Upper lobe of left lung (tissue), 6 donors: Measurements from ENCODE around the gene SDK1. TPM values are rescaled to one million over a fixed set of nuclear protein-coding genes. Genes with fewer than 3 reads are reported as not detected.

Source experiments
- ATAC-seq, 2 donors: fragments of 200-7000 bp; cut with Tn5 transposase; one replicate each; pipeline ENCODE4 v1.9.1; 2022; ENCODE audit warnings: mild to moderate bottlenecking in 2 of 2, moderate library complexity in 2 of 2; ENCODE audit not compliant: low FRiP score in 2 of 2
- DNase-seq, 2 donors: peaks; one replicate each; pipeline ENCODE4 v3.0.0-alpha.2; 2019 to 2020
- H3K27ac ChIP-seq, 4 donors: fragments of 200-600 bp; sonication (generic); one replicate each; pipeline ENCODE4 v1.5.1; 2016 to 2019
- H3K27me3 ChIP-seq, 4 donors: fragments of 200-600 bp; sonication (generic); one replicate each; pipeline ENCODE4 v1.5.1; 2017 to 2019
- H3K36me3 ChIP-seq, 4 donors: fragments of 200-600 bp; sonication (generic); one replicate each; pipeline ENCODE4 v1.5.1; 2016 to 2019
- H3K4me1 ChIP-seq, 4 donors: fragments of 200-600 bp; sonication (generic); one replicate each; pipeline ENCODE4 v1.5.1; 2018 to 2019
- H3K4me3 ChIP-seq, 4 donors: fragments of 200-600 bp; sonication (generic); one replicate each; pipeline ENCODE4 v1.5.1; 2017 to 2019; ENCODE audit warnings: mild to moderate bottlenecking in 2 of 4, moderate library complexity in 1 of 4
- H3K9me3 ChIP-seq, 4 donors: fragments of 200-600 bp; sonication (generic); one replicate each; pipeline ENCODE4 v1.5.1; 2018 to 2019
- CTCF ChIP-seq, 6 experiments: fragments of 450-650 bp in 4 of 6; fragments of 200-600 bp in 2 of 6; sonication (generic) in 2 of 6; IDR thresholded peaks; one replicate each; pipeline ENCODE4 v1.5.1; 2016 to 2019; ENCODE audit warnings: antibody characterized with exemption in 6 of 6
- EP300 ChIP-seq, 4 donors: sonication (generic); formaldehyde crosslinking; IDR thresholded peaks; one replicate each; pipeline ENCODE4 v1.5.1; 2017; ENCODE audit warnings: antibody characterized with exemption in 4 of 4, control low read depth in 2 of 4
- POLR2A ChIP-seq, 4 donors: fragments of 450-650 bp; IDR thresholded peaks; one replicate each; pipeline ENCODE4 v1.5.1; 2016 to 2017; ENCODE audit warnings: antibody characterized with exemption in 4 of 4, mild to moderate bottlenecking in 2 of 4
- POLR2AphosphoS5 ChIP-seq, 2 donors: sonication (generic); formaldehyde crosslinking; IDR thresholded peaks; one replicate each; pipeline ENCODE4 v1.5.1; 2017; ENCODE audit warnings: antibody characterized with exemption in 2 of 2
- WGBS, 2 donors: methylation state at CpG; one replicate each; pipeline ENCODE4 v1.1.5; 2017 to 2018; 5-methylcytosine and 5-hydroxymethylcytosine counted together
- total RNA-seq, 6 donors: library from RNA; depleted of rRNA in 4 of 6; stranded (reverse); fragments of >200 nt in 4 of 6; gene quantifications; one replicate each; pipeline versions ENCODE4 v1.1.0 to v1.2.1, GENCODE V29; 2016 to 2021
- donor health status: DM: no; HTN: no; CAD: no; lungs with moderate emphysema.
- donor health status: DM: no; HTN: yes; CAD: no; lungs with severe emphysema.

SDK1 gene
- total RNA-seq, 6 donors from 2014 or later = 9.3 to 90.1 (median 11.8) TPM

GRCh38 chr7:3657206-3657605 lies 356.2 kb downstream of the SDK1 start:
- H3K9me3 ChIP-seq = no peaks in the 10 kb centered on the region
- H3K27me3 ChIP-seq = no peaks in the 10 kb centered on the region
- DNase-seq = no peak
- no peaks in the 10 kb centered on the region for H3K36me3 ChIP-seq
- no peaks in the 10 kb centered on the region for H3K4me1 ChIP-seq
- TF ChIP-seq POLR2AphosphoS5 (IDR thresholded peaks at IDR 0.05) (no peak), EP300 (IDR thresholded peaks at IDR 0.05) (no peak), POLR2A (IDR thresholded peaks at IDR 0.05) (no peak), CTCF (IDR thresholded peaks at IDR 0.05) (no peak)
- no peak overlapping the region for H3K4me3 ChIP-seq
- no peak overlapping the region for H3K27ac ChIP-seq
- 74% methylated on average over 6 of the region's 6 CpGs for WGBS, 2 donors
- peak in 1 of 2 donors; percentile 75 for ATAC-seq

DNA sequence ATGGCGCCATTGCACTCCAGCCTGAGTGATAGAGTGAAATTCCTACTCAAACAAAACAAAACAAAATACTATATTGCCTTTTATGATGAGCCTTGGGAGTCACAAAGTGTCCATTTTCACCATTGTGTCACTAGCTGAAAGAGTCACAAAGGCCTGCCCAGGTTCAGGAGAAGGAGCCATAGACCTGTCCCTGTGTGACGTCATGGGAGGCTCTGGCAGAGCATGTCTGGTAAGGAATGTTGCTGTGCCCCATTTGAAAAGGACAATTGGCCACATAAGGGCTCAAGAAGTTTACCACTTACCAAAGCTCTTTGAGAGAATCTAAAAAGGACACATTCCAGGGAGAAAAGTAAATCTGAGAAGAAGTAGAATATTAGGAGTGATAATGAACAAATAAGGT lies 367.7 kb downstream of the SDK1 start:
- no peak for ATAC-seq
- H3K27ac ChIP-seq = no peak overlapping the region

DNA sequence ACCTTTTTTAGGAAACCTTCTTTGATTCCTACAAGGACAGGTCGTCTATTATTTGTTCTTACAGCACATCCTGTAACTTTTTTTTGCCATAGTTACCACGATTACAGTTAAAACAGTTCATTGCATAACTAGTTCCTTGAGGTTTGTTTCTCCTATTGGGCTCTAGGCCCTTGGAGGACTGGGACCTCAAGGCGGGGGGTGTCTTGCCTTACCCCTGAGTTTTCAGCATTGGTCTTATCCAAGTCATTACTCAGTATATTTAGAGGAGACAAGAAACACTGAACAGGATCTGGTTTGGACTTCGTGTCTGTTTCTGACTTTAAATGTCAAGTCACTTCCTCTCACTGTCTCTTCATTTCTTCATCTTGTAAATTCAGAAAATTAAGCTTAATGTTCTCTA lies 369.8 kb downstream of the SDK1 start:
- no peaks in the 10 kb centered on the region for H3K9me3 ChIP-seq
- H3K27me3 ChIP-seq = no peaks in the 10 kb centered on the region
- no peak for DNase-seq
- no peak overlapping the region for H3K27ac ChIP-seq
- WGBS, 2 donors = 33 to 36% methylated on average over 4 of the region's 4 CpGs
- H3K4me1 ChIP-seq = no peaks in the 10 kb centered on the region
- peak in 1 of 2 donors; percentile 53 for ATAC-seq
- TF ChIP-seq POLR2AphosphoS5 (IDR thresholded peaks at IDR 0.05) = no peak
- no peak for TF ChIP-seq POLR2A (IDR thresholded peaks at IDR 0.05)
- TF ChIP-seq EP300 (IDR thresholded peaks at IDR 0.05) = no peak
- no peak for TF ChIP-seq CTCF (IDR thresholded peaks at IDR 0.05)
- no peaks in the 10 kb centered on the region for H3K36me3 ChIP-seq
- H3K4me3 ChIP-seq = no peak overlapping the region

More for the DNA sequence above, 367.7 kb downstream of the SDK1 start:
- no peak overlapping the region for H3K4me3 ChIP-seq
- TF ChIP-seq EP300 (IDR thresholded peaks at IDR 0.05) (no peak), POLR2AphosphoS5 (IDR thresholded peaks at IDR 0.05) (no peak), POLR2A (IDR thresholded peaks at IDR 0.05) (no peak), CTCF (IDR thresholded peaks at IDR 0.05) (no peak)
- no peaks in the 10 kb centered on the region for H3K27me3 ChIP-seq
- WGBS, 2 donors = 69 to 83% methylated on average over 2 of the region's 2 CpGs
- DNase-seq = no peak
- no peaks in the 10 kb centered on the region for H3K36me3 ChIP-seq
- H3K9me3 ChIP-seq = no peaks in the 10 kb centered on the region
- no peaks in the 10 kb centered on the region for H3K4me1 ChIP-seq

- WGBS, 2 donors = 69 to 72% methylated on average over 5 of the region's 5 CpGs
- Histone ChIP-seq H3K27ac (no peak overlapping the region), H3K4me3 (no peak overlapping the region), H3K27me3 (no peaks in the 10 kb centered on the region), H3K9me3 (no peaks in the 10 kb centered on the region), H3K4me1 (no peaks in the 10 kb centered on the region), H3K36me3 (no peaks in the 10 kb centered on the region)
- ATAC-seq (no peak), DNase-seq (peak in 1 of 2 donors; percentile 38)
- TF ChIP-seq CTCF (IDR thresholded peaks at IDR 0.05) (peak in 3 of 6 experiments; percentile 11 to 37 (median 14)), EP300 (IDR thresholded peaks at IDR 0.05) (no peak)
Observed at GRCh38 chr7:3673524-3673923, 372.5 kb downstream of the SDK1 start.

GRCh38 chr7:3678314-3678810 lies 377.3 kb downstream of the SDK1 start:
- no peak for DNase-seq
- TF ChIP-seq EP300 (IDR thresholded peaks at IDR 0.05) (no peak), CTCF (IDR thresholded peaks at IDR 0.05) (no peak), POLR2AphosphoS5 (IDR thresholded peaks at IDR 0.05) (no peak), POLR2A (IDR thresholded peaks at IDR 0.05) (no peak)
- no peaks in the 10 kb centered on the region for H3K27me3 ChIP-seq

More at GRCh38 chr7:3678314-3678810, 377.3 kb downstream of the SDK1 start:
- no peak for ATAC-seq
- WGBS, 2 donors = 94 to 96% methylated on average over 4 of the region's 4 CpGs
- Histone ChIP-seq H3K4me1 (no peaks in the 10 kb centered on the region), H3K9me3 (no peaks in the 10 kb centered on the region), H3K27ac (no peak overlapping the region), H3K36me3 (no peaks in the 10 kb centered on the region), H3K4me3 (no peak overlapping the region)
